Smooth muscle cell (in vitro differentiated cells): ENCODE results near the gene GPRIN2. TPM values are rescaled to one million over a fixed set of nuclear protein-coding genes. Genes with fewer than 3 reads are reported as not detected.
"Not testable (repeated sequence)": the region's sequence is repeated elsewhere in the genome, so short reads cannot be mapped to it uniquely, and the experiment has no call there.

ENCODE experiments used
- DNase-seq: peaks from one replicate; lab custom pipeline; 2025; ENCODE audit not compliant: unreplicated experiment; lab: John Stamatoyannopoulos, UW
- H2AFZ ChIP-seq: fragments of 200-600 bp; sonication (generic); 2 replicates; pipeline ENCODE4 v1.6.0; 2016; ENCODE audit warnings: antibody characterized with exemption, low read depth, mild to moderate bottlenecking
- H3F3A ChIP-seq: fragments of 200-600 bp; sonication (generic); 2 replicates; pipeline ENCODE4 v1.6.0; 2017; ENCODE audit warnings: antibody characterized with exemption, low read depth
- H3K27ac ChIP-seq: fragments of 200-600 bp; sonication (generic); 2 replicates; pipeline ENCODE4 v1.5.1; 2016; ENCODE audit warnings: low read depth, mild to moderate bottlenecking
- H3K27me3 ChIP-seq: fragments of 200-600 bp; sonication (generic); 2 replicates; pipeline ENCODE4 v1.6.1; 2016; ENCODE audit warnings: low read depth, mild to moderate bottlenecking
- H3K36me3 ChIP-seq: fragments of 200-600 bp; sonication (generic); 2 replicates; pipeline ENCODE4 v1.5.1; 2016; ENCODE audit warnings: low read depth
- H3K4me1 ChIP-seq: fragments of 200-600 bp; sonication (generic); 2 replicates; pipeline ENCODE4 v1.5.1; 2016; ENCODE audit warnings: low read depth
- H3K4me2 ChIP-seq: fragments of 200-600 bp; sonication (generic); 2 replicates; pipeline ENCODE4 v1.6.0; 2016; ENCODE audit warnings: mild to moderate bottlenecking
- H3K4me3 ChIP-seq: fragments of 200-600 bp; sonication (generic); 2 replicates; pipeline ENCODE4 v1.5.1; 2016; ENCODE audit warnings: mild to moderate bottlenecking
- H3K79me2 ChIP-seq: fragments of 200-600 bp; sonication (generic); 2 replicates; pipeline ENCODE4 v1.6.0; 2016; ENCODE audit warnings: low read depth, mild to moderate bottlenecking
- H3K9ac ChIP-seq: fragments of 200-600 bp; sonication (generic); 2 replicates; pipeline ENCODE4 v1.6.0; 2016; ENCODE audit warnings: low read depth
- H3K9me3 ChIP-seq: fragments of 200-600 bp; sonication (generic); replicated peaks from 2 replicates; pipeline ENCODE4 v1.5.1; 2016; ENCODE audit warnings: low read depth
- H4K20me1 ChIP-seq: fragments of 200-600 bp; sonication (generic); 2 replicates; pipeline ENCODE4 v1.6.0; 2016; ENCODE audit warnings: low read depth
- WGBS: methylation state at CpG from one replicate; pipeline ENCODE4 v1.1.7; 2016; ENCODE audit warnings: low lambda C conversion rate; 5-methylcytosine and 5-hydroxymethylcytosine counted together
- polyA plus RNA-seq: library from polyadenylated mRNA; unstranded; fragments of >200 nt; fragmentation: Nextera tagmentation; extraction: Ambion mirVana; gene quantifications from 2 replicates; pipeline ENCODE4 v1.2.1, GENCODE V29; 2016
- total RNA-seq: library from RNA; depleted of rRNA; stranded (reverse); fragments of >200 nt; gene quantifications from 2 replicates; pipeline ENCODE4 v1.2.3, GENCODE V29; 2014

The GPRIN2 gene
- total and polyA plus RNA-seq, 2 experiments from 2014 or later, result 0.54 TPM; not detected in 1

GRCh38 chr10:46591053-46591452, 34.6 kb upstream of the GPRIN2 start:
- H3K9me3 ChIP-seq, H3K9ac ChIP-seq, H3K4me1 ChIP-seq, DNase-seq, H3K27me3 ChIP-seq, H2AFZ ChIP-seq, H3K79me2 ChIP-seq, H3K27ac ChIP-seq, H3F3A ChIP-seq, H3K4me3 ChIP-seq, H3K36me3 ChIP-seq, H4K20me1 ChIP-seq, H3K4me2 ChIP-seq: not testable (repeated sequence)
- 75% methylated on average over 1 of the region's 8 CpGs for WGBS

- H2AFZ ChIP-seq, H3K79me2 ChIP-seq, H3K27ac ChIP-seq, H4K20me1 ChIP-seq, H3K4me2 ChIP-seq, H3K9me3 ChIP-seq, H3K9ac ChIP-seq, H3K4me3 ChIP-seq, DNase-seq, H3F3A ChIP-seq, H3K36me3 ChIP-seq, H3K27me3 ChIP-seq, H3K4me1 ChIP-seq: not testable (repeated sequence)
- no CpG with 5 or more reads among the region's 3 CpGs for WGBS
Observed at GRCh38 chr10:46589589-46589988, 33.1 kb upstream of the GPRIN2 start.

DNA sequence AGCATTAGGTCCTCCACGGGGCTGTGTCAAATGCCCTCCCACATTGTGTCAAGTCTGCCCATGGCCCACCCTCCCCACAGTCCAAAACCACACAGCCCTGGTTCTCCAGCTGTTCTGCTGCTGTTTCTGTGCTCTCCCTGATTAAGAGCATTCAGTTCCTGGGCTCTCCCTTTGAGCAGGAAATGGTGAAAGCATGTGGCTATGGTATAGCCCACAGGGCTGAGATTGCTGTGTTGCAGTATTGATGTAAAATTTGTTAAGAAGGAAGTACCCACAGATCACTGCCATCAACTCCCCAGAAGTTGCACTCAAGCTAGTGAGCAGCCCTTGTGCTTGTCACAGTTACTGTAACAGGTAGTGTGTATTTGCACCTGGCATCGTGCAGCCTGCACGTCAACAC, 31.8 kb upstream of the GPRIN2 start:
- not testable (repeated sequence) for H3K4me1 ChIP-seq, H3F3A ChIP-seq, H3K27ac ChIP-seq, DNase-seq, H3K9me3 ChIP-seq, H3K4me2 ChIP-seq, H2AFZ ChIP-seq, H3K27me3 ChIP-seq, H3K36me3 ChIP-seq, H3K4me3 ChIP-seq, H3K79me2 ChIP-seq, H4K20me1 ChIP-seq, H3K9ac ChIP-seq
- 80% methylated on average over 1 of the region's 3 CpGs for WGBS

DNA sequence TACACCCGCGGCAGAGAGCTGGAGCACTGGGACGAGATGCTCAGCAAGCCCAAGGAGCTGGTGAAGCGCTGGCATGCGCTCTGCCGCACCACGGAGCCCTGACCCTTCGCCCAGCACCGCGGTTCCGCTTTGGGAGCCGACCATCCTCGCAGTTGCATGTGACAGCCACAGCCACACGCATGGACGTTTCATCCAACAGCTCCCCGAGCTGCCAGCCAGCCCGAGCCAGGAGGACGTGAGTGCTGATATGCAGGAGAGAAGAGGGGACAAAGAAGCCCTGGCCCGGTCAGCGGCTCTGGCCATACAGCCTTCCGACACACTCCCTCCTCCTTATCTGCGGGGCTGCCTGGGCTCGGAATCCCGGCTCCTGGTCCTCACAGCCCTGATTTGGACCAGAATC, 31.1 kb upstream of the GPRIN2 start:
- no CpG with 5 or more reads among the region's 24 CpGs for WGBS
- not testable (repeated sequence) for H3K9ac ChIP-seq, H3K36me3 ChIP-seq, H3K4me3 ChIP-seq, H3K27ac ChIP-seq, H3K79me2 ChIP-seq, H3F3A ChIP-seq, H3K4me2 ChIP-seq, H3K27me3 ChIP-seq, H2AFZ ChIP-seq, H3K4me1 ChIP-seq, H3K9me3 ChIP-seq, DNase-seq, H4K20me1 ChIP-seq

DNA sequence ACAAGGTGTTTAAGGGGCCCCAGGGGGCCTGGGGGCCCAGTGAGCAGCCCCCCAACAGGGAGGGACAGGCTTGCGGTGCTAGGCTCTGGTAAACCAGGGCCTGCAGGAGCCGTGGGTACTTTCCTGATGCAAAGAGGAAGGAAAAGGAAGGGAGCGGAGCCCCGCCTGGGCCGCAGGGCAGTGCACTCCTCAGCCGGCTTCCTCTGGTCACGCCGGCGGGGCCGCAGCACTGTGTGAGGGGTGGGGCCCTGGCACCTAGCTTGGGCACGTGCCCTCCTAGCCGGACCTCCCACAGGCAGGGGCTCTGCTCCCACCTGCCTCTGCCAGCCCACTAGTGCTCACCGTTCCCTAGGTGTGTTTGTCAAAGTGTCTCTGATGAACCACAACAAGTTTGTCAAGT, 28.8 kb upstream of the GPRIN2 start:
- not testable (repeated sequence) for H2AFZ ChIP-seq, H3K4me3 ChIP-seq, H3K36me3 ChIP-seq, H3K4me1 ChIP-seq, H3K79me2 ChIP-seq, H3K4me2 ChIP-seq, H4K20me1 ChIP-seq, H3K9me3 ChIP-seq, H3K9ac ChIP-seq, H3K27me3 ChIP-seq, H3F3A ChIP-seq, DNase-seq, H3K27ac ChIP-seq
- no CpG with 5 or more reads among the region's 13 CpGs for WGBS

DNA sequence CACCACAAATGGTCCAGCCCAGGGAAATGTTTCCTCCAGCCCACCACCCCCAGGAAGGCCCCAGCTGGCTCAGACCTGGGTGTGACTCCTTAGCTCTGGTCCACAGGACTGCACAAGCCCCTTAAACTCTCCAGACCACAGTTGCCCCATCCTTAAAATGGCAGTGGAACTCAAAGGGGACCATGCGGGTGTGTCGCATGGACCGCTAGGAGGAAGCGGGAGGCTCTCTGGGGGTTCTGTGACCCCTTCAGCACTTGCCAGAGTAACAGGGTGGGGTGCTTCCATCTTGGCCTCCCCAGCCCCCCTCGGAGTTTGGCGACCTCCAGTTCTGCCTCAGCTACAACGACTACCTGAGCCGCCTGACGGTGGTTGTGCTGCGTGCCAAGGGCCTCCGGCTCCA, 27.7 kb upstream of the GPRIN2 start:
- not testable (repeated sequence) for H3K4me1 ChIP-seq, H3K4me3 ChIP-seq, H3K4me2 ChIP-seq, H3K27ac ChIP-seq, H3K9ac ChIP-seq, H3K79me2 ChIP-seq, H3F3A ChIP-seq, H4K20me1 ChIP-seq, DNase-seq, H3K27me3 ChIP-seq, H3K36me3 ChIP-seq, H3K9me3 ChIP-seq, H2AFZ ChIP-seq
- 100% methylated on average over 4 of the region's 11 CpGs for WGBS

DNA sequence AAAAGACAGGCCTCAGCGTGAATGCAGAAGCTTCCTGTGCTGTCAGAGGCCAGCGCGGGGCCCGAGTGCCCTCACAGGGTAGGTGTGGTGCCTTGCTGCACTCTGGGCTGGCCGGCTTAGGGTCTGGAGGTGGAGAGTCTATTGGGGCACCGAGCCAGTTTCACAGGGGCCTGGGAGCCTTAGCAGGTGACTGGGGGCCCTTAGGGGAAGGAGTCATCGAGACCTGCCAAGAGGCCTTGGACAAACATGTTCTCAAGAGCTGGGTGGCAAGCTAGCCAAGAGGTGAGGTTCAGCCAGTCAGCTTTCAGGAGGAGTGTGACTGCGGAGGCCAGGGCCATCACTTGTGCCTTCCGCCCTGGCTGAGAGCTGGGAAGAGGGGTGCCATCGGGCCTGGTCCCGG, 26.1 kb upstream of the GPRIN2 start:
- not testable (repeated sequence) for H3K4me3 ChIP-seq, H3K9ac ChIP-seq, H3K27me3 ChIP-seq, H3K4me1 ChIP-seq, H3F3A ChIP-seq, H3K27ac ChIP-seq, H3K36me3 ChIP-seq, H2AFZ ChIP-seq, H3K79me2 ChIP-seq, DNase-seq, H3K4me2 ChIP-seq, H3K9me3 ChIP-seq, H4K20me1 ChIP-seq
- 57% methylated on average over 1 of the region's 11 CpGs for WGBS

DNA sequence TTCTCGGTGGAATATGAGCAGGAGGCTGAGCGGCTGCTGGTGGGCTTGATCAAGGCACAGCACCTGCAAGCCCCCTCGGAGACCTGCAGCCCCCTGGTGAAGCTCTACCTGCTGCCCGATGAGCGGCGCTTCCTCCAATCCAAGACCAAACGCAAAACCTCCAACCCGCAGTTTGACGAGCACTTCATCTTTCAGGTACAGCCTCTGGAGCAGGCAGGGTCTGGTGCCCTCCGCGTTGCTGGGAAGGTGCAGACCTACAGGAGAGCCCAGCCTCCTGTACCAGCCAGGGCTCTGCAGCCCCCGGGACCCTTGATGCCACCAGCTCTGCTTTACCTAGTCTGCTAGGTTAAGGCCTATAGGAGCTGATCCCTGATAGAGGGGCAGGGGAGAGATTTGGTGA, 25.5 kb upstream of the GPRIN2 start:
- 88% methylated on average over 10 of the region's 12 CpGs for WGBS

DNA sequence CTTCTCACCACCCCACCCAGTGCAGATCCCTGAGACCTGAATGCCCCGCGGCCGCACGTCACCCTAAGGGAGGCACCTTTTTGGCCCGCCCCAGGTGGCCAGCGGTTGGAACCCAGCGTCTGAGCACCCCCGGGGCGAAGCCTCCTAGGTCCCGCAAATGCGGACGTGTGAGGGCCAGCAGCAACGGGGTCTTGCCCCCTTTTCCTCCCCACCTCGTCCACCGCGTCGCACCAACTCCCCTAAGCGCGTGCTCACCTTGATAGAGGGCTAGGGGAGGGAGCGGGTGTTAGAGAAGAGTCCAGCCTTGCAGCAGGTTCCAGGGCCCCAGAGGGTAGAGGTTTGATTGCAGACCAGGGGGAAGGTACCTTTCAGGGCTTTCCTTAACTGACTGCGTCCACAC, 22.9 kb upstream of the GPRIN2 start:
- not testable (repeated sequence) for H3K9me3 ChIP-seq, H3K27me3 ChIP-seq, H4K20me1 ChIP-seq, H3F3A ChIP-seq, H3K79me2 ChIP-seq, H3K4me1 ChIP-seq, H3K4me3 ChIP-seq, H3K36me3 ChIP-seq, H3K9ac ChIP-seq, H3K27ac ChIP-seq, H2AFZ ChIP-seq, DNase-seq, H3K4me2 ChIP-seq
- WGBS, result 31% methylated on average over 10 of the region's 21 CpGs

More for the DNA sequence above, 25.5 kb upstream of the GPRIN2 start:
- H3K79me2 ChIP-seq, H3K27ac ChIP-seq, H3K4me2 ChIP-seq, H3K9me3 ChIP-seq, H2AFZ ChIP-seq, H3K27me3 ChIP-seq, H3K4me1 ChIP-seq, H3F3A ChIP-seq, H4K20me1 ChIP-seq, H3K36me3 ChIP-seq, H3K4me3 ChIP-seq, H3K9ac ChIP-seq, DNase-seq: not testable (repeated sequence)
